ENCODE data around the gene FBXL13. TPM values are rescaled to one million over a fixed set of nuclear protein-coding genes. Genes with fewer than 3 reads are reported as not detected.
"Not testable (repeated sequence)": the region's sequence is repeated elsewhere in the genome, so short reads cannot be mapped to it uniquely, and the experiment has no call there.

FBXL13 gene
- total and polyA plus RNA-seq, 4 donors = 1.00 to 2.6 (median 1.4) TPM; not detected in 1

- no peaks in the 10 kb centered on the region for H3K36me3 ChIP-seq (ENCODE audit: control insufficient read depth in 1 of 2, insufficient read depth in 2 of 2, low read length in 1 of 2)
- intact Hi-C loops (cut with DNase I) = loop anchor here in 1 of 2 donors (10.0 kb wide), 1 partner anchor 143 kb away; the partner anchor contains the start of gene LRRC17
- no peak overlapping the region for H3K4me3 ChIP-seq (ENCODE audit: low read length in 2 of 2)
- no peaks in the 10 kb centered on the region for H3K9me3 ChIP-seq (ENCODE audit: control insufficient read depth, low read length)
- ATAC-seq (ENCODE audit: low FRiP score) (no peak), DNase-seq (no peak)
- H3K27ac ChIP-seq (ENCODE audit: low read depth in 1 of 2, low read length in 2 of 2) = no peak overlapping the region
- H3K27me3 ChIP-seq (ENCODE audit: control insufficient read depth in 1 of 2, insufficient read depth in 2 of 2, low read length in 1 of 2) = no peaks in the 10 kb centered on the region
- peaks cover 1 to 3% of the 10 kb centered on the region in 2 donors for H3K4me1 ChIP-seq (ENCODE audit: control insufficient read depth in 1 of 2, insufficient read depth in 2 of 2, low read length in 2 of 2)
Observed at GRCh38 chr7:103058122-103058521, 16.5 kb downstream of the FBXL13 start.

GRCh38 chr7:103056006-103056405, 18.6 kb downstream of the FBXL13 start:
- H3K27ac ChIP-seq (ENCODE audit: low read depth in 1 of 2, low read length in 2 of 2); H3K36me3 ChIP-seq (ENCODE audit: control insufficient read depth in 1 of 2, insufficient read depth in 2 of 2, low read length in 1 of 2); H3K9me3 ChIP-seq (ENCODE audit: control insufficient read depth, low read length); H3K4me1 ChIP-seq (ENCODE audit: control insufficient read depth in 1 of 2, insufficient read depth in 2 of 2, low read length in 2 of 2); H3K27me3 ChIP-seq (ENCODE audit: control insufficient read depth in 1 of 2, insufficient read depth in 2 of 2, low read length in 1 of 2); ATAC-seq (ENCODE audit: low FRiP score); DNase-seq; H3K4me3 ChIP-seq (ENCODE audit: low read length in 2 of 2): not testable (repeated sequence)
- WGBS, 2 donors = 88 to 89% methylated on average over 1 of the region's 1 CpG
- intact Hi-C loops (cut with DNase I) = loop anchor here in 1 of 2 donors (10.0 kb wide), 1 partner anchor 141 kb away; the partner anchor contains the start of gene LRRC17

DNA sequence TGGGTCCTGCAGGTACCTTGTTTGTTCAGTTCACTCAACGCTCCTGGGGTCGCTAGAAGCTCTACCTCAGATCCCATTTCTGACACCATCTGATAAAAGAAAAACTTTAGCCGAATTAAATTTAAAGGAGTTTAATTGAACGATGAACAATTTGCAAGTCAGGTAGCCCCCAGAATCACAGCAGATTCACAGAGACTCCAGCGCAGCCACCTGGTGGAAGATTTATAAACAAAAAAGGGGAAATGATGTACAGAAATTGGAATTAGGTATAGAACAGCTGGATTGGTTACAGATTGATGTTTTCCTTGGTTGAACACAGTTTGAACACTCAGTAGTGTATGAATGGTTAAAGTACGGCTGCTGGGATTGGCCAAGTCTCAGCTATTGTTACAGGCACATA, 23.1 kb downstream of the FBXL13 start:
- Histone ChIP-seq H3K27ac (ENCODE audit: low read depth in 1 of 2, low read length in 2 of 2) (no peak overlapping the region), H3K36me3 (ENCODE audit: control insufficient read depth in 1 of 2, insufficient read depth in 2 of 2, low read length in 1 of 2) (no peaks in the 10 kb centered on the region), H3K4me1 (ENCODE audit: control insufficient read depth in 1 of 2, insufficient read depth in 2 of 2, low read length in 2 of 2) (no peaks in the 10 kb centered on the region), H3K27me3 (ENCODE audit: control insufficient read depth in 1 of 2, insufficient read depth in 2 of 2, low read length in 1 of 2) (no peaks in the 10 kb centered on the region), H3K4me3 (ENCODE audit: low read length in 2 of 2) (no peak overlapping the region), H3K9me3 (ENCODE audit: control insufficient read depth, low read length) (no peaks in the 10 kb centered on the region)
- DNase-seq = no peak
- ATAC-seq (ENCODE audit: low FRiP score) = no peak
- 88% methylated on average over 6 of the region's 6 CpGs for WGBS, 2 donors
- intact Hi-C loops (cut with DNase I) = loop anchor here in 1 of 2 donors (10.0 kb wide), 1 partner anchor 137 kb away; the partner anchor contains the start of gene LRRC17

DNA sequence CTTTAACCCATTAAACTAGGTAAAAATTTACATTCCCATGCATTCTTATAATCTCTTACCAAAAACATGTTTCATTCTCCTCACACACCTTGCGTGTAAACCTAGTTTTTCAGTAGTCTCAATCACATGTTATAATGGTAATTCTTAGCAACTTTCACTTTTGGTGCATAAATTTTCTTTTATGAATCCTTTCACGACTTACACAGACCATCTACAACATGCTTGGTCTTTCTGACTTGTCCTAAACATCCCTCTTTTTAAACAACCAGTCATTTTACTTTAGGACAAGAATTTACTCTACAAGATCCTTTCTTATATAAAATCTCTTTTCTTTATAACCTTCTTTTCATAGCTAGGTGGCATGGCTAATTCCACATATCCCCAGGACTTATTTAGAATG, 25.8 kb downstream of the FBXL13 start:
- no peak for DNase-seq
- Histone ChIP-seq H3K27me3 (ENCODE audit: control insufficient read depth in 1 of 2, insufficient read depth in 2 of 2, low read length in 1 of 2) (no peaks in the 10 kb centered on the region), H3K4me3 (ENCODE audit: low read length in 2 of 2) (no peak overlapping the region), H3K27ac (ENCODE audit: low read depth in 1 of 2, low read length in 2 of 2) (no peak overlapping the region), H3K4me1 (ENCODE audit: control insufficient read depth in 1 of 2, insufficient read depth in 2 of 2, low read length in 2 of 2) (no peaks in the 10 kb centered on the region), H3K9me3 (ENCODE audit: control insufficient read depth, low read length) (no peaks in the 10 kb centered on the region), H3K36me3 (ENCODE audit: control insufficient read depth in 1 of 2, insufficient read depth in 2 of 2, low read length in 1 of 2) (no peaks in the 10 kb centered on the region)
- ATAC-seq (ENCODE audit: low FRiP score) = no peak
- intact Hi-C loops (cut with DNase I) = no loop called here
- 87 to 91% methylated on average over 2 of the region's 2 CpGs for WGBS, 2 donors

DNA sequence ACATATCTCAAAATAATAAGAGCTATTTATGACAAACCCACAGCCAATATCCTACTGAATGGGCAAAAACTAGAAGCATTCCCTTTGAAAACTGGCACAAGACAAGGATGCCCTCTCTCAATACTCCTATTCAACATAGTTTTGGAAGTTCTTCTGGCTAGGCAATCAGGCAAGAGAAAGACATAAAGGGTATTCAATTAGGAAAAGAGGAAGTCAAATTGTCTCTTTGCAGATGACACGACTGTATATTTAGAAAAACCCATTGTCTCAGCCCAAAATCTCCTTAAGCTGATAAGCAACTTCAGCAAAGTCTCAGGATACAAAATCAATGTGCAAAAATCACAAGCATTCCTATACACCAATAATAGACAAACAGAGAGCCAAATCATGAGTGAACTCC, 32.8 kb downstream of the FBXL13 start:
- DNase-seq; ATAC-seq (ENCODE audit: low FRiP score); H3K4me1 ChIP-seq (ENCODE audit: control insufficient read depth in 1 of 2, insufficient read depth in 2 of 2, low read length in 2 of 2); H3K4me3 ChIP-seq (ENCODE audit: low read length in 2 of 2); H3K27ac ChIP-seq (ENCODE audit: low read depth in 1 of 2, low read length in 2 of 2); H3K9me3 ChIP-seq (ENCODE audit: control insufficient read depth, low read length); H3K36me3 ChIP-seq (ENCODE audit: control insufficient read depth in 1 of 2, insufficient read depth in 2 of 2, low read length in 1 of 2); intact Hi-C loops (cut with DNase I); H3K27me3 ChIP-seq (ENCODE audit: control insufficient read depth in 1 of 2, insufficient read depth in 2 of 2, low read length in 1 of 2): not testable (repeated sequence)
- 92 to 100% methylated on average over 1 of the region's 1 CpG for WGBS, 2 donors

- H3K27ac ChIP-seq (ENCODE audit: low read depth in 1 of 2, low read length in 2 of 2); H3K36me3 ChIP-seq (ENCODE audit: control insufficient read depth in 1 of 2, insufficient read depth in 2 of 2, low read length in 1 of 2); H3K27me3 ChIP-seq (ENCODE audit: control insufficient read depth in 1 of 2, insufficient read depth in 2 of 2, low read length in 1 of 2); H3K4me1 ChIP-seq (ENCODE audit: control insufficient read depth in 1 of 2, insufficient read depth in 2 of 2, low read length in 2 of 2); H3K9me3 ChIP-seq (ENCODE audit: control insufficient read depth, low read length); ATAC-seq (ENCODE audit: low FRiP score); intact Hi-C loops (cut with DNase I); H3K4me3 ChIP-seq (ENCODE audit: low read length in 2 of 2): not testable (repeated sequence)
- peak in 1 of 2 donors; percentile 67 for DNase-seq
- 69 to 75% methylated on average over 20 of the region's 20 CpGs for WGBS, 2 donors
Observed at GRCh38 chr7:103037823-103038739, 36.5 kb downstream of the FBXL13 start.

- no peaks in the 10 kb centered on the region for H3K36me3 ChIP-seq (ENCODE audit: control insufficient read depth in 1 of 2, insufficient read depth in 2 of 2, low read length in 1 of 2)
- no peaks in the 10 kb centered on the region for H3K27me3 ChIP-seq (ENCODE audit: control insufficient read depth in 1 of 2, insufficient read depth in 2 of 2, low read length in 1 of 2)
- H3K9me3 ChIP-seq (ENCODE audit: control insufficient read depth, low read length) = no peaks in the 10 kb centered on the region
- 95 to 100% methylated on average over 1 of the region's 1 CpG for WGBS, 2 donors
- H3K27ac ChIP-seq (ENCODE audit: low read depth in 1 of 2, low read length in 2 of 2) = no peak overlapping the region
- intact Hi-C loops (cut with DNase I) = no loop called here
- H3K4me1 ChIP-seq (ENCODE audit: control insufficient read depth in 1 of 2, insufficient read depth in 2 of 2, low read length in 2 of 2) = no peaks in the 10 kb centered on the region
- no peak overlapping the region for H3K4me3 ChIP-seq (ENCODE audit: low read length in 2 of 2)
- ATAC-seq (ENCODE audit: low FRiP score) (no peak), DNase-seq (no peak)
Observed at GRCh38 chr7:103037476-103037822, 37.1 kb downstream of the FBXL13 start.

DNA sequence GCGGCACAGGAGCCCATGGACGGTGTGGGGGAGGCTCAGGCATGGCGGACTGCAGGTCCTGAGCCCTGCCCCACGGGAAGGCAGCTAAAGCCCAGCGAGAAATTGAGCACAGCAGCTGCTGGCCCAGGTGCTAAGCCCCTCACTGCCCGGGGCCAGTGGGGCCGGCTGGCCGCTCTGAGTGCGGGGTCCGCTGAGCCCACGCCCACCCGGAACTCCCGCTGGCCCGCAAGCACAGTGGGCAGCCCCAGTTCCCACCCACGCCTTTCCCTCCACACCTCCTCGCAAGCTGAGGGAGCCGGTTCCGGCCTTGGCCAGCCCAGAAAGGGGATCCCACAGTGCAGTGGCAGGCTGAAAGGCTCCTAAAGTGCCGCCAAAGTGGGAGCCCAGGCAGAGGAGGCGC, 40.3 kb downstream of the FBXL13 start:
- H3K27me3 ChIP-seq (ENCODE audit: control insufficient read depth in 1 of 2, insufficient read depth in 2 of 2, low read length in 1 of 2); H3K27ac ChIP-seq (ENCODE audit: low read depth in 1 of 2, low read length in 2 of 2); intact Hi-C loops (cut with DNase I); H3K4me3 ChIP-seq (ENCODE audit: low read length in 2 of 2); DNase-seq; H3K36me3 ChIP-seq (ENCODE audit: control insufficient read depth in 1 of 2, insufficient read depth in 2 of 2, low read length in 1 of 2); H3K4me1 ChIP-seq (ENCODE audit: control insufficient read depth in 1 of 2, insufficient read depth in 2 of 2, low read length in 2 of 2); ATAC-seq (ENCODE audit: low FRiP score); H3K9me3 ChIP-seq (ENCODE audit: control insufficient read depth, low read length): not testable (repeated sequence)
- 94 to 95% methylated on average over 19 to 20 of the region's 20 CpGs for WGBS, 2 donors

GRCh38 chr7:103031781-103032180, 42.8 kb downstream of the FBXL13 start:
- intact Hi-C loops (cut with DNase I) = no loop called here
- WGBS, 2 donors = 11 to 40% methylated on average over 1 of the region's 1 CpG
- DNase-seq = no peak
- no peaks in the 10 kb centered on the region for H3K4me1 ChIP-seq (ENCODE audit: control insufficient read depth in 1 of 2, insufficient read depth in 2 of 2, low read length in 2 of 2)
- no peak overlapping the region for H3K27ac ChIP-seq (ENCODE audit: low read depth in 1 of 2, low read length in 2 of 2)
- H3K36me3 ChIP-seq (ENCODE audit: control insufficient read depth in 1 of 2, insufficient read depth in 2 of 2, low read length in 1 of 2) = no peaks in the 10 kb centered on the region
- H3K4me3 ChIP-seq (ENCODE audit: low read length in 2 of 2) = no peak overlapping the region
- no peaks in the 10 kb centered on the region for H3K9me3 ChIP-seq (ENCODE audit: control insufficient read depth, low read length)
- no peaks in the 10 kb centered on the region for H3K27me3 ChIP-seq (ENCODE audit: control insufficient read depth in 1 of 2, insufficient read depth in 2 of 2, low read length in 1 of 2)
- ATAC-seq (ENCODE audit: low FRiP score) = no peak

Data from aorta (tissue), 5 donors.